SH-SY5Y (cell line): ENCODE data around the gene LTBP1.

Experiments
- GATA2 ChIP-seq: IDR thresholded peaks from 2 replicates; pipeline ENCODE4 v1.6.1; 2011; ENCODE audit warnings: mild to moderate bottlenecking, low read depth, low read length
- GATA3 ChIP-seq: IDR thresholded peaks from 2 replicates; pipeline ENCODE4 v1.6.1; 2011; ENCODE audit warnings: low read depth, mild to moderate bottlenecking, low read length, moderate library complexity

DNA sequence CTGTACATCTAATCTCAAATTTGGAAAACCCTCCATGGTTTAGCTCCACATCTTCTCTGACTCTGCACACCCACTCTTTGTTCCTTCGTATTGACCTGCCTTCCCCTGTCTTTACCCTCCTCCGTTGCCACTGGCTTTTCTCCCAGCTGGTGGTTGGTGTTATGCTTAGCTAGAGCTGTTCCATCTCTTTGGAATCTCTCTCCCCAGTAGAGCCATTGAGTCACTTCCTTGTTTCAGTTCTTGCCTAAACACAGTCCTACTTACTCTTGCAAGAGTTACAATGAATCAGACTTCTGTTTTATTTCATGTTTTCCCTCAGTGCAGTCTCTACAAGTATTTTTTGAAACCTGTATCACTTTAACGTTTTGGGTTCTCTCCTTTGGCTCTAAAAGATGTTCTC is 263.9 kb downstream of the LTBP1 start:
- no peak for TF ChIP-seq GATA3
- TF ChIP-seq GATA2: no peak
